Stomach (tissue), 9 donors: ENCODE results near the gene PPT2. TPM values are rescaled to one million over a fixed set of nuclear protein-coding genes. Genes with fewer than 3 reads are reported as not detected.

ENCODE experiments used
- DNase-seq, 2 donors: peaks; one replicate each; pipeline versions ENCODE4 v3.0.0 to v3.0.0-alpha.2; 2013 to 2019
- H3K27ac ChIP-seq, 5 donors: fragments of 200-600 bp in 4 of 5; sonication (generic) in 4 of 5; one replicate each; pipeline ENCODE4 v1.5.1; 2013 to 2019; ENCODE audit warnings: mild to moderate bottlenecking in 1 of 5, moderate library complexity in 1 of 5
- H3K27me3 ChIP-seq, 3 donors: fragments of 200-600 bp; sonication (generic); one replicate each; pipeline ENCODE4 v1.5.1; 2017 to 2019; ENCODE audit warnings: mixed run types in 1 of 3
- H3K36me3 ChIP-seq, 4 donors: fragments of 200-600 bp; sonication (generic); 1 replicate in 3 of 4; 2 replicates in 1 of 4; pipeline ENCODE4 v1.5.1; 2016 to 2019
- H3K4me1 ChIP-seq, 4 donors: fragments of 200-600 bp; sonication (generic); one replicate each; pipeline ENCODE4 v1.5.1; 2016 to 2019
- H3K4me3 ChIP-seq, 4 donors: fragments of 200-600 bp; sonication (generic) in 3 of 4; one replicate each; pipeline ENCODE4 v1.5.1; 2016 to 2019; ENCODE audit warnings: mild to moderate bottlenecking in 1 of 4
- H3K9me3 ChIP-seq, 4 donors: fragments of 200-600 bp; sonication (generic); one replicate each; pipeline ENCODE4 v1.5.1; 2016 to 2019
- CTCF ChIP-seq, 7 experiments: fragments of 450-650 bp in 4 of 7; fragments of 200-600 bp in 3 of 7; sonication (generic) in 3 of 7; IDR thresholded peaks; one replicate each; pipeline ENCODE4 v1.5.1; 2016 to 2019; ENCODE audit warnings: antibody characterized with exemption in 7 of 7, control low read depth in 2 of 7, mild to moderate bottlenecking in 1 of 7
- EP300 ChIP-seq: sonication (generic); formaldehyde crosslinking; IDR thresholded peaks from one replicate; pipeline ENCODE4 v1.6.1; 2017; ENCODE audit warnings: antibody characterized with exemption
- POLR2A ChIP-seq, 4 donors: fragments of 450-650 bp; IDR thresholded peaks; one replicate each; pipeline ENCODE4 v1.6.1; 2016; ENCODE audit warnings: antibody characterized with exemption in 4 of 4, control low read depth in 2 of 4, mild to moderate bottlenecking in 1 of 4, moderate library complexity in 1 of 4
- POLR2AphosphoS5 ChIP-seq, 3 donors: sonication (generic); formaldehyde crosslinking; IDR thresholded peaks; one replicate each; pipeline ENCODE4 v1.6.1; 2016; ENCODE audit warnings: antibody characterized with exemption in 3 of 3
- WGBS, 5 donors: extraction: QIAGEN DNeasy Blood & Tissue Kit in 3 of 5; methylation state at CpG; one replicate each; pipeline versions ENCODE4 v1.1.5 to v1.1.7; 2013 to 2018; 5-methylcytosine and 5-hydroxymethylcytosine counted together
- intact Hi-C: fragments of 100-400 bp; cut with DNase I; formaldehyde crosslinking; loops from one replicate; pipeline ENCODE4 v1.15.1; 2023; ENCODE audit warnings: low total_unique reads
- polyA plus RNA-seq, 3 donors: library from polyadenylated mRNA; stranded (reverse); fragments of 200-250 nt; gene quantifications; one replicate each; pipeline ENCODE4 v1.2.3, GENCODE V29; 2013
- total RNA-seq, 5 donors: library from RNA; depleted of rRNA; stranded (reverse); fragments of >200 nt; gene quantifications; one replicate each; pipeline versions ENCODE4 v1.1.0 to v1.2.3, GENCODE V29; 2014 to 2016
- donor health status: healthy with polysubstance abuse.
- donor health status: Bipolar disorder and iron deficiency.
- donor health status: healthy.

The PPT2 gene
- total and polyA plus RNA-seq, 8 donors = 5.8 to 73.0 (median 10.7) TPM

DNA sequence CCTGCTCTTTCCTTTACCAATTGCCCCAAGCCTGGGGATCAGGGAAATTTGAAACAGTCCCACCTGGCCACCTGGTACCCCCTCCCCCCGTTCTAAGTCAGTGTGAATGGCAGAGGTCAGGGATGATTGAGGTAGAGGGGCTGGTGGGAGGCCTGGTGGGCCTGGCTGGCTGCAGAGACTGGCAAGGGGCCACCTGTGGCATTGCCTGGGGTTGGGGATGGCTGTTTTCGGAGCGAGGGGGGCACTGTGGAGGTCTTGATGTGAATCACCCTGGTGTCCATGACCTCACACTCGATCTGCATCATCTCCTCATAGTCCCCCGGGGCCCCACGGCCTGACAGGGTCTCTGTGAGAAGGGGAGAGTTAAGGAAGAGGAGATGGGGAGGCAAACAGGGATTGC, 38.3 kb upstream of the PPT2 start:
- no peak for DNase-seq
- H3K27ac ChIP-seq = peak overlapping the region in 3 of 5 donors; percentile 7 to 85 (median 75)
- WGBS, 5 donors = 84 to 89% (median 86%) methylated on average over 6 of the region's 6 CpGs
- intact Hi-C loops = loop anchor here (5.0 kb wide), 1 partner anchor 37 kb away; the partner anchor contains the start of genes PPT2 and PRRT1
- peaks cover 39 to 62% (median 57%) of the 10 kb centered on the region in 4 donors for H3K36me3 ChIP-seq
- no peak overlapping the region for H3K4me3 ChIP-seq
- no peaks in the 10 kb centered on the region for H3K27me3 ChIP-seq
- TF ChIP-seq POLR2A (IDR thresholded peaks at IDR 0.05) (no peak), CTCF (IDR thresholded peaks at IDR 0.05) (no peak), EP300 (no peak), POLR2AphosphoS5 (IDR thresholded peaks at IDR 0.05) (no peak)
- no peaks in the 10 kb centered on the region for H3K9me3 ChIP-seq
- H3K4me1 ChIP-seq = peaks cover 25 to 62% (median 40%) of the 10 kb centered on the region in 4 donors

GRCh38 chr6:32116674-32117073, 37.3 kb upstream of the PPT2 start:
- peak overlapping the region in 2 of 5 donors; percentile 6 to 17 for H3K27ac ChIP-seq
- intact Hi-C loops = loop anchor here (5.0 kb wide), 1 partner anchor 36 kb away; the partner anchor contains the start of genes PPT2 and PRRT1

DNA sequence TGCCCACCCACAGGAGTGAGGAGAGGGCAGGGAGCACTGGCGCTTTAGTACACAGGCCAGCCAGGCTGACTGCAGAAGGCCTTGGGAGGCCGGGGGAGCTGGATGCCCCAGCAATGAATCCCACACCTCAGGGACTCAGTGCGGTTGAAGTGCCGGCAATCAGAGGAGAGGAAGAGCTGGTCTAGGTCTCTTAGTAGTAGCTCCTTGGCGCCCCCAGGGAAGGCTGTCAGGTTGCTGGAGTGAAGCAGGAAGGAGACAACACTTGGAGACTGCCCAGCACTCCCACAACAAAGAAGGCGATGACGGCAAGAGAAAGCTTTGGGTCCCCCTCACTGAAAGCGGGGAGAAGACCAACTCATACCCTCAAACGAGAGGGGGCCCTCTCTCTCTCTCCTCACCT, 36.5 kb upstream of the PPT2 start:
- intact Hi-C loops = loop anchor here (5.0 kb wide), 1 partner anchor 35 kb away; the partner anchor contains the start of genes PPT2 and PRRT1
- Histone ChIP-seq H3K36me3 (peaks cover 53 to 81% (median 74%) of the 10 kb centered on the region in 4 donors), H3K4me1 (peaks cover 14 to 44% (median 24%) of the 10 kb centered on the region in 4 donors), H3K4me3 (no peak overlapping the region), H3K27me3 (no peaks in the 10 kb centered on the region), H3K9me3 (no peaks in the 10 kb centered on the region), H3K27ac (peak overlapping the region in 1 of 5 donors; percentile 6)
- no peak for DNase-seq
- 83 to 93% (median 91%) methylated on average over 9 of the region's 9 CpGs for WGBS, 5 donors
- TF ChIP-seq POLR2A (IDR thresholded peaks at IDR 0.05) (no peak), POLR2AphosphoS5 (IDR thresholded peaks at IDR 0.05) (no peak), EP300 (no peak), CTCF (IDR thresholded peaks at IDR 0.05) (no peak)

More at GRCh38 chr6:32116674-32117073, 37.3 kb upstream of the PPT2 start:
- 87 to 93% (median 88%) methylated on average over 7 of the region's 7 CpGs for WGBS, 5 donors
- Histone ChIP-seq H3K9me3 (no peaks in the 10 kb centered on the region), H3K27me3 (no peaks in the 10 kb centered on the region), H3K36me3 (peaks cover 49 to 73% (median 68%) of the 10 kb centered on the region in 4 donors), H3K4me1 (peaks cover 17 to 52% (median 29%) of the 10 kb centered on the region in 4 donors), H3K4me3 (no peak overlapping the region)
- peak in 2 of 7 experiments; percentile 19 to 21 for TF ChIP-seq CTCF (IDR thresholded peaks at IDR 0.05)
- no peak for TF ChIP-seq POLR2A (IDR thresholded peaks at IDR 0.05)
- DNase-seq = no peak

DNA sequence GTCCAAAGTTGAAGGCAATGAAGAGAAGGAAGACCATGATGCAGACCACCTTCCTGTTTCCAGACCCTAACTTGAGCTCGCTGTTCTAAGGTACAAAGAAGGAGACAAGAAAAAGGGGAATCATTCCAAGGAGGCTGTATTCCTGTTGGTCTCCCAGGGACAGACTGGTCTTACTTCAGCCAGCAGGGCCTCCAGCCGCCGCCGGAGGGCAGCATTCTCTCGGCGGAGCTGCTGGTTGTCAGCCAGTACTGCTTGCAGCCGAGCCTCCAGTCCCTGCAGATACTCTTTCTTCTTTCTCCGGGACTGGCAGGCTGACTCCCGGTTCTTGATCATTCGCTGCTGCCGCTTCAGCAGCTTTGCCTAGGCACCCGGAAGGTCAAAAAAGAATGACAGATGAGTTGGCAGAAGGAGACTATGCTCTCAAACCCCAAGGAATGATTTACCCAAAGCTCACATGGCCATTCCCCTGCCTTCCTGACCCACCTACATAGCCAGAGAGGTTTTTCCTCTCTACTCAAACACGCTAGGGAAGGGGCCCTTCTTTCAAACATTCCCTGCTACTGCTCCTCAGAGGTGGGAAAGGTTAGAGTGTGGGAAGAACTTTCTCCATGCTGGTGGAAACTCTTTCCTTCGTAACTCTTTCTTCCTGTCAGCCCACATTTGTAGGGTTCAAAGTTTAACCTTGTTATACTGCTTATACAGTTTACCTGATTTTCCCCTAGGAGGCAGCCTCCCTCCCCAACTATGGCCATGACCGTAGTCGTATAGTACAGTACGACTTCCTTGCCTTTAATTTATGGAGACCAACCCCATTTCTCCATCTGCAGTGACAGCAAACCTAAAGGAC, 34.9 kb upstream of the PPT2 start:
- Histone ChIP-seq H3K4me1 (peaks cover 11 to 39% (median 21%) of the 10 kb centered on the region in 4 donors), H3K4me3 (no peak overlapping the region), H3K27me3 (no peaks in the 10 kb centered on the region), H3K36me3 (peaks cover 61 to 95% (median 89%) of the 10 kb centered on the region in 4 donors), H3K27ac (peak overlapping the region; percentile 15 to 72 (median 50)), H3K9me3 (no peaks in the 10 kb centered on the region)
- peak; percentile 90 to 96 for DNase-seq
- WGBS, 5 donors = 12 to 17% (median 14%) methylated on average over 17 of the region's 17 CpGs
- TF ChIP-seq CTCF (IDR thresholded peaks at IDR 0.05) (peak in 6 of 7 experiments; percentile 49 to 95 (median 88)), POLR2AphosphoS5 (IDR thresholded peaks at IDR 0.05) (peak in 2 of 3 donors; percentile 10 to 77), EP300 (no peak)
- intact Hi-C loops = loop anchor here (5.0 kb wide), 1 partner anchor 33 kb away; the partner anchor contains the start of genes PPT2 and PRRT1
